ENCODE results near the gene NKAP.

GRCh38 chrX:119986203-119986602, 42.7 kb upstream of the NKAP start:
- TF ChIP-seq CTCF (IDR thresholded peaks at IDR 0.05) (no peak), EZH2 (IDR thresholded peaks at IDR 0.05; ENCODE audit: borderline replicate concordance, insufficient read depth, low read depth, low read length, poor library complexity, severe bottlenecking) (no peak)

Data from B cell (primary cell).